Adrenal gland (tissue), 5 donors: ENCODE measurements around the gene NLRC3.

ENCODE experiments used
- CTCF ChIP-seq, 6 experiments: fragments of 450-650 bp in 4 of 6; fragments of 200-600 bp in 2 of 6; sonication (generic) in 1 of 6; IDR thresholded peaks; 1 replicate in 5 of 6; 2 replicates in 1 of 6; pipeline versions ENCODE4 v1.5.1 to v1.8.0; 2016 to 2021; ENCODE audit warnings: antibody characterized with exemption in 6 of 6, mild to moderate bottlenecking in 2 of 6, moderate library complexity in 1 of 6
- POLR2A ChIP-seq, 2 donors: fragments of 450-650 bp; IDR thresholded peaks; one replicate each; pipeline ENCODE4 v1.6.1; 2017; ENCODE audit warnings: antibody characterized with exemption in 2 of 2, mild to moderate bottlenecking in 2 of 2, moderate library complexity in 1 of 2
- donor health status: DM: no; HTN: no; CAD: no.

- TF ChIP-seq CTCF (IDR thresholded peaks at IDR 0.05) (no peak), POLR2A (IDR thresholded peaks at IDR 0.05) (no peak)
Observed at GRCh38 chr16:3597226-3597625, 20.0 kb upstream of the NLRC3 start.
